H1 (cell line): ENCODE measurements around the gene UNC93A. TPM values are rescaled to one million over a fixed set of nuclear protein-coding genes. Genes with fewer than 3 reads are reported as not detected.
A peak's percentile ranks its signal among the peaks of the same experiment; 100 is the strongest.

ENCODE experiments used
- CTCF ChIA-PET: fragments of 300-600 bp; sonication (Branson Sonifier 250); formaldehyde crosslinking; loops from one replicate; lab custom pipeline; 2021; ENCODE audit not compliant: partially characterized antibody; lab: Charles Lee
- POLR2A ChIA-PET: fragments of 300-600 bp; sonication (Branson Sonifier 250); formaldehyde crosslinking; loops from one replicate; lab custom pipeline; 2021; ENCODE audit warnings: inconsistent platforms; ENCODE audit not compliant: partially characterized antibody; lab: Charles Lee
- DNase-seq, 2 experiments: peaks; one replicate each; pipeline versions ENCODE4 v3.0.0 to v3.0.0-alpha.2; 2010 to 2022; ENCODE audit warnings: low spot score in 2 of 2, low read depth in 1 of 2, mixed read lengths in 1 of 2
- FAIRE-seq: peaks from 2 replicates; lab custom pipeline; 2011; peaks lifted over from hg19 to GRCh38; lab: Jason Lieb, UNC
- H2AFZ ChIP-seq: 2 replicates; pipeline ENCODE4 v1.8.1; 2012; ENCODE audit warnings: low read length, inconsistent platforms
- H2AK5ac ChIP-seq: 2 replicates; pipeline ENCODE4 v1.6.1; 2013; ENCODE audit warnings: low read depth, low read length
- H2BK120ac ChIP-seq: replicated peaks from 2 replicates; pipeline ENCODE3; 2013; ENCODE audit warnings: low read depth, low read length, inconsistent platforms
- H2BK12ac ChIP-seq: 2 replicates; pipeline ENCODE4 v1.6.1; 2013; ENCODE audit warnings: low read depth, low read length
- H2BK15ac ChIP-seq: 2 replicates; pipeline ENCODE4 v1.6.1; 2013; ENCODE audit warnings: low read length
- H2BK20ac ChIP-seq: 2 replicates; pipeline ENCODE4 v1.6.1; 2013; ENCODE audit warnings: low read length
- H2BK5ac ChIP-seq: 2 replicates; pipeline ENCODE4 v1.6.1; 2013; ENCODE audit warnings: low read depth, low read length
- H3K14ac ChIP-seq: 2 replicates; pipeline ENCODE4 v1.6.1; 2013; ENCODE audit warnings: inconsistent platforms; ENCODE audit not compliant: insufficient read length
- H3K18ac ChIP-seq: 2 replicates; pipeline ENCODE4 v1.6.1; 2013; ENCODE audit warnings: low read length; ENCODE audit errors: extremely low read depth
- H3K23ac ChIP-seq: 2 replicates; pipeline ENCODE4 v1.6.1; 2013; ENCODE audit warnings: inconsistent platforms; ENCODE audit not compliant: insufficient read length
- H3K23me2 ChIP-seq: 2 replicates; pipeline ENCODE4 v1.6.1; 2013; ENCODE audit warnings: low read depth, low read length
- H3K27ac ChIP-seq: 2 replicates; pipeline ENCODE4 v1.6.1; 2011; ENCODE audit warnings: low read depth, low read length, inconsistent platforms
- H3K27me3 ChIP-seq, 4 experiments: replicated peaks in 1 of 4; 1 replicate in 1 of 4; 2 replicates in 3 of 4; pipeline versions ENCODE4 v1.6.1 to v1.8.1; 2011 to 2013; ENCODE audit warnings: low read length in 3 of 4, mild to moderate bottlenecking in 3 of 4, inconsistent platforms in 2 of 4, mixed read lengths in 2 of 4, moderate library complexity in 1 of 4; ENCODE audit not compliant: control insufficient read depth in 3 of 4, insufficient read depth in 3 of 4; ENCODE audit errors: extremely low read depth in 1 of 4
- H3K36me3 ChIP-seq, 4 experiments: 2 replicates each; pipeline versions ENCODE4 v1.6.1 to v1.8.1; 2011 to 2013; ENCODE audit warnings: mild to moderate bottlenecking in 4 of 4, low read length in 3 of 4, moderate library complexity in 2 of 4, control low read depth in 1 of 4, inconsistent platforms in 1 of 4; ENCODE audit not compliant: insufficient read depth in 4 of 4, control insufficient read depth in 2 of 4
- H3K4ac ChIP-seq: replicated peaks from 2 replicates; pipeline ENCODE3; 2013; ENCODE audit warnings: low read length, low read depth, mixed read lengths, inconsistent platforms; ENCODE audit not compliant: insufficient read length
- H3K4me1 ChIP-seq, 4 experiments: replicated peaks in 1 of 4; 1 replicate in 1 of 4; 2 replicates in 3 of 4; pipeline versions ENCODE4 v1.6.1 to v1.8.1; 2011 to 2013; ENCODE audit warnings: low read length in 3 of 4, inconsistent platforms in 2 of 4, mixed read lengths in 1 of 4; ENCODE audit not compliant: insufficient read depth in 4 of 4, control insufficient read depth in 3 of 4
- H3K4me2 ChIP-seq, 2 experiments: 2 replicates each; pipeline versions ENCODE4 v1.6.1 to v1.8.1; 2011 to 2013; ENCODE audit warnings: low read depth in 2 of 2, low read length in 2 of 2, control low read depth in 1 of 2, inconsistent platforms in 1 of 2, mild to moderate bottlenecking in 1 of 2; ENCODE audit not compliant: insufficient read depth in 1 of 2
- H3K4me3 ChIP-seq, 4 experiments: fragments of 200-600, 300-600 bp in 1 of 4; sonication (generic), shearing (Covaris generic), sonication (Bioruptor Twin) in 1 of 4; 2 replicates each; pipeline versions ENCODE4 v1.5.1 to v1.8.1; 2011 to 2016; ENCODE audit warnings: low read length in 4 of 4, low read depth in 3 of 4, control low read depth in 2 of 4, inconsistent platforms in 2 of 4, mild to moderate bottlenecking in 2 of 4, mixed read lengths in 1 of 4, moderate library complexity in 1 of 4; ENCODE audit not compliant: insufficient read depth in 2 of 4; ENCODE audit errors: extremely low read depth in 1 of 4
- H3K56ac ChIP-seq: replicated peaks from 2 replicates; pipeline ENCODE3; 2013; ENCODE audit warnings: low read depth, mild to moderate bottlenecking, mixed read lengths, low read length, inconsistent platforms; ENCODE audit not compliant: insufficient read length
- H3K79me1 ChIP-seq: 2 replicates; pipeline ENCODE4 v1.6.1; 2013; ENCODE audit warnings: low read depth, low read length, control low read depth
- H3K79me2 ChIP-seq, 2 experiments: 2 replicates each; pipeline versions ENCODE4 v1.6.1 to v1.8.1; 2012 to 2013; ENCODE audit warnings: low read length in 2 of 2, mild to moderate bottlenecking in 2 of 2, inconsistent platforms in 1 of 2; ENCODE audit not compliant: insufficient read depth in 2 of 2, control insufficient read depth in 1 of 2
- H3K9ac ChIP-seq, 4 experiments: replicated peaks in 1 of 4; 1 replicate in 1 of 4; 2 replicates in 3 of 4; pipeline versions ENCODE4 v1.6.1 to v1.8.1; 2011 to 2013; ENCODE audit warnings: low read depth in 3 of 4, low read length in 3 of 4, control low read depth in 2 of 4, mild to moderate bottlenecking in 2 of 4, moderate library complexity in 2 of 4, inconsistent platforms in 1 of 4; ENCODE audit errors: extremely low read depth in 1 of 4
- H3K9me3 ChIP-seq, 2 experiments: 2 replicates each; pipeline versions ENCODE4 v1.6.1 to v1.8.1; 2012 to 2013; ENCODE audit warnings: mild to moderate bottlenecking in 2 of 2, moderate library complexity in 2 of 2, control low read depth in 1 of 2, inconsistent platforms in 1 of 2, low read depth in 1 of 2, low read length in 1 of 2, mixed read lengths in 1 of 2; ENCODE audit not compliant: insufficient read depth in 2 of 2
- H4K20me1 ChIP-seq, 2 experiments: replicated peaks in 1 of 2; 2 replicates each; pipeline versions ENCODE3 to v1.8.1; 2011 to 2013; ENCODE audit warnings: inconsistent platforms in 2 of 2, low read length in 2 of 2, mild to moderate bottlenecking in 1 of 2; ENCODE audit not compliant: insufficient read depth in 2 of 2, control insufficient read depth in 1 of 2
- H4K5ac ChIP-seq: 2 replicates; pipeline ENCODE4 v1.6.1; 2013; ENCODE audit warnings: low read length, low read depth, mixed read lengths, inconsistent platforms; ENCODE audit not compliant: insufficient read length
- H4K8ac ChIP-seq: 2 replicates; pipeline ENCODE4 v1.8.0; 2013; ENCODE audit warnings: mild to moderate bottlenecking, moderate library complexity, low read length, inconsistent platforms; ENCODE audit not compliant: insufficient read depth; ENCODE audit errors: extremely low read depth
- H4K91ac ChIP-seq: replicated peaks from 2 replicates; pipeline ENCODE3; 2013; ENCODE audit warnings: low read length, mixed read lengths, inconsistent platforms; ENCODE audit not compliant: insufficient read length
- BRCA1 ChIP-seq: IDR thresholded peaks from 2 replicates; pipeline ENCODE4 v1.6.1; 2012; ENCODE audit warnings: low read depth, low read length, improper control_type of control experiment
- MAX ChIP-seq: IDR thresholded peaks from 2 replicates; pipeline ENCODE4 v1.6.1; 2012; ENCODE audit warnings: inconsistent platforms
- WGBS, 2 experiments: shearing (Covaris generic) in 1 of 2; methylation state at CpG; one replicate each; pipeline versions ENCODE4 v1.1.6 to v1.1.7; 2013 to 2015; ENCODE audit warnings: low lambda C conversion rate in 2 of 2, mixed read lengths in 2 of 2, inconsistent platforms in 1 of 2, low coverage in 1 of 2, missing lambda C conversion rate in 1 of 2; ENCODE audit not compliant: insufficient replicate concordance in 2 of 2, insufficient coverage in 1 of 2, insufficient read length in 1 of 2; ENCODE audit errors: extremely low coverage in 1 of 2, missing lambda C conversion rate in 1 of 2; 5-methylcytosine and 5-hydroxymethylcytosine counted together
- polyA plus RNA-seq, 7 experiments: library from polyadenylated mRNA; depleted of rRNA in 3 of 7; stranded (reverse) in 5 of 7; unstranded in 2 of 7; fragments of >200 nt in 5 of 7; fragments of 200-250 nt in 2 of 7; gene quantifications; 1 replicate in 5 of 7; 2 replicates in 1 of 7; 4 replicates in 1 of 7; pipeline versions ENCODE4 v1.2.1 to v1.2.3, GENCODE V29; 2011 to 2013; ENCODE audit warnings: missing spikeins in 2 of 7, mixed read lengths in 2 of 7
- total RNA-seq: library from RNA; stranded (reverse); fragmentation: NEBNext Ultra II Directional; extraction: Animal tissue kit (Norgen Biotek cat#: 25700); gene quantifications from 2 replicates; pipeline ENCODE4 v1.2.1, GENCODE V29; 2021

UNC93A gene
- total and polyA plus RNA-seq, 2 of the 8 experiments (the other 6 are each of a cell fraction or from before 2014, with no cell fraction given), result 0.39 TPM; not detected in 1

GRCh38 chr6:167275436-167275835, 15.7 kb upstream of the UNC93A start:
- Histone ChIP-seq H3K79me1 (no peaks in the 10 kb centered on the region), H3K79me2 (no peaks in the 10 kb centered on the region), H2AFZ (no peak overlapping the region), H2BK5ac (no peak overlapping the region), H3K18ac (no peak overlapping the region), H4K20me1 (no peaks in the 10 kb centered on the region), H3K4ac (no peak overlapping the region), H2BK120ac (no peak overlapping the region), H3K9ac (no peak overlapping the region), H3K14ac (no peak overlapping the region), H3K27me3 (peaks cover 0 to 4% (median 0%) of the 10 kb centered on the region in 4 experiments; a peak in 2 of 7 replicates), H3K9me3 (no peaks in the 10 kb centered on the region), H4K5ac (no peak overlapping the region), H3K27ac (no peak overlapping the region), H2AK5ac (peak overlapping the region; percentile 84; the same call in 1 of the 2 replicates), H3K23me2 (no peaks in the 10 kb centered on the region), H3K56ac (no peak overlapping the region), H2BK12ac (peak overlapping the region; percentile 86; the same call in 1 of the 2 replicates), H2BK15ac (0 out of 2 replicates have a peak overlapping the region, but pooled peaks have one; percentile 33), H3K36me3 (no peaks in the 10 kb centered on the region), H3K23ac (no peak overlapping the region), H3K4me1 (peaks cover under 1 to 11% (median 9%) of the 10 kb centered on the region in 4 experiments), H3K4me3 (no peak overlapping the region), H4K8ac (no peak overlapping the region; the same call in 1 of the 2 replicates), H2BK20ac (0 out of 2 replicates have a peak overlapping the region, but pooled peaks have one; percentile 84), H3K4me2 (no peak overlapping the region), H4K91ac (peak overlapping the region; percentile 72)
- FAIRE-seq (no peak), DNase-seq (peak in 1 of 2 experiments; percentile 35)
- POLR2A ChIA-PET, result interaction anchor here (1.2 kb wide), 1 partner anchor 27 kb away, joined by 3 read pairs; no protein-coding TSS in a partner anchor
- CTCF ChIA-PET, result interaction anchor here (1.1 to 1.9 kb wide), 5 partner anchors 10 to 27 kb away, joined by 3 to 7 read pairs (median 6); no protein-coding TSS in a partner anchor
- WGBS, 2 experiments, result 92% methylated on average over 4 of the region's 4 CpGs; no CpG with 5 or more reads in 1 of the 2 experiments
- TF ChIP-seq BRCA1, result no peak
- TF ChIP-seq MAX, result 0 out of 2 replicates have a peak, but pooled peaks have one; percentile 8
